Small intestine (tissue), 7 donors: Measurements from ENCODE around the gene TOM1L2. TPM values are rescaled to one million over a fixed set of nuclear protein-coding genes. Genes with fewer than 3 reads are reported as not detected.

Experiments
- DNase-seq, 2 donors: peaks; one replicate each; pipeline versions ENCODE4 v3.0.0 to v3.0.0-alpha.2; 2013
- FAIRE-seq: peaks from 2 replicates; lab custom pipeline; 2012; peaks lifted over from hg19 to GRCh38; lab: Jason Lieb, UNC
- H3K27ac ChIP-seq, 3 donors: one replicate each; pipeline ENCODE4 v1.5.1; 2013; ENCODE audit warnings: low read length in 2 of 3, mild to moderate bottlenecking in 2 of 3, control low read depth in 1 of 3, inconsistent platforms in 1 of 3, low read depth in 1 of 3, moderate library complexity in 1 of 3
- H3K27me3 ChIP-seq, 3 donors: one replicate each; pipeline ENCODE4 v1.6.1; 2013; ENCODE audit warnings: low read length in 3 of 3, inconsistent platforms in 1 of 3; ENCODE audit not compliant: control insufficient read depth in 3 of 3, insufficient read depth in 3 of 3
- H3K36me3 ChIP-seq, 3 donors: one replicate each; pipeline ENCODE4 v1.6.1; 2013; ENCODE audit warnings: low read length in 3 of 3, inconsistent platforms in 1 of 3, low read depth in 1 of 3, mild to moderate bottlenecking in 1 of 3, moderate library complexity in 1 of 3; ENCODE audit not compliant: control insufficient read depth in 3 of 3, insufficient read depth in 2 of 3
- H3K4me1 ChIP-seq, 3 donors: one replicate each; pipeline ENCODE4 v1.6.1; 2013; ENCODE audit warnings: low read length in 2 of 3, inconsistent platforms in 1 of 3, low read depth in 1 of 3, mild to moderate bottlenecking in 1 of 3, moderate library complexity in 1 of 3; ENCODE audit not compliant: control insufficient read depth in 3 of 3, insufficient read depth in 2 of 3
- H3K4me3 ChIP-seq, 3 donors: one replicate each; pipeline ENCODE4 v1.5.1; 2013; ENCODE audit warnings: low read length in 3 of 3, control low read depth in 1 of 3, inconsistent platforms in 1 of 3, low read depth in 1 of 3, mild to moderate bottlenecking in 1 of 3, moderate library complexity in 1 of 3
- H3K9me3 ChIP-seq, 2 donors: one replicate each; pipeline ENCODE4 v1.6.1; 2013; ENCODE audit warnings: low read depth in 1 of 2, low read length in 1 of 2; ENCODE audit not compliant: control insufficient read depth in 2 of 2, insufficient read depth in 1 of 2
- WGBS, 3 donors: extraction: QIAGEN DNeasy Blood & Tissue Kit; methylation state at CpG; one replicate each; pipeline ENCODE4 v1.1.7; 2013; 5-methylcytosine and 5-hydroxymethylcytosine counted together
- polyA plus RNA-seq, 4 donors: library from polyadenylated mRNA; stranded (reverse) in 3 of 4; unstranded in 1 of 4; fragments of 200-250 nt in 3 of 4; fragments of 120-200 nt in 1 of 4; gene quantifications; one replicate each; pipeline versions ENCODE4 v1.2.1 to v1.2.3, GENCODE V29; 2013
- donor health status: healthy with polysubstance abuse.
- donor health status: control.
- donor health status: control.
- donor health status: Bipolar disorder and iron deficiency.
- donor health status: healthy.

Gene TOM1L2
- polyA plus RNA-seq, 4 donors: 14.3 to 26.6 (median 24.7) TPM

DNA sequence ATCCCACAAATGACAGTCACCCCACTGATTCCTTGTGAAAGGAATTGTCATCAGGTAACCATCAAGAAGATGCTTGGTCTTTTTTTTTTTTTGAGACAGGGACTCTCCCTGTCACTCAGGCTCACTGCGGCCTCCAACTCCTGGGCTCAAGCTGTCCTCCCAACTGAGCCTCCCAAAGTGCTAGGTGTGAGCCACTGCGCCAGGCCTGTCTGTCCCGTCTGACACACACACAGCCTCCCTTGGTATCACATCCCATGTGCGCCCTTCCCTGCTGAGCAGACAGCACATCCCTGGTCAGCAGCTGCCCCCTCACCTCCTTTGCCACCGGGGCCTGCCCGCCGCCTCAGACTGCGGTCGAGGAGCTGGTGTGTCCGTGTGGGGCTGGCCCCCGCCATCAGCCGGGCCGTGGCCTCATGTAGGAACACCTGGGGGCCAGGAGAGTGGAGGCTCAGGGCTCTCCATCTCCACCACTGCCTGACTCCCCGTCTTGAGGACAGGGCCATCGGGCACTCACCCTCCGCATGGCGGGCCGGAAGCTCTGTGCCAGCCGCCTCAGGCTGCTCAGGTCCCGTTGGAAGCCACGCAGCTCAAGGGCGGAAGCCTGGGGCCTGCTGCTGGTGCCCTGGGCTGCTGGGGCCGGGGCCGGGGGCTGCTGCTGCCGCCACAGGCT, 159.0 kb downstream of the TOM1L2 start:
- FAIRE-seq (no peak), DNase-seq (no peak)
- Histone ChIP-seq H3K27me3 (no peaks in the 10 kb centered on the region), H3K9me3 (no peaks in the 10 kb centered on the region), H3K4me1 (peaks cover 0 to 27% (median 0%) of the 10 kb centered on the region in 3 donors), H3K36me3 (peaks cover 22 to 87% (median 27%) of the 10 kb centered on the region in 3 donors), H3K27ac (no peak overlapping the region), H3K4me3 (no peak overlapping the region)
- WGBS, 3 donors: 94 to 96% (median 94%) methylated on average over 22 to 25 of the region's 25 CpGs

DNA sequence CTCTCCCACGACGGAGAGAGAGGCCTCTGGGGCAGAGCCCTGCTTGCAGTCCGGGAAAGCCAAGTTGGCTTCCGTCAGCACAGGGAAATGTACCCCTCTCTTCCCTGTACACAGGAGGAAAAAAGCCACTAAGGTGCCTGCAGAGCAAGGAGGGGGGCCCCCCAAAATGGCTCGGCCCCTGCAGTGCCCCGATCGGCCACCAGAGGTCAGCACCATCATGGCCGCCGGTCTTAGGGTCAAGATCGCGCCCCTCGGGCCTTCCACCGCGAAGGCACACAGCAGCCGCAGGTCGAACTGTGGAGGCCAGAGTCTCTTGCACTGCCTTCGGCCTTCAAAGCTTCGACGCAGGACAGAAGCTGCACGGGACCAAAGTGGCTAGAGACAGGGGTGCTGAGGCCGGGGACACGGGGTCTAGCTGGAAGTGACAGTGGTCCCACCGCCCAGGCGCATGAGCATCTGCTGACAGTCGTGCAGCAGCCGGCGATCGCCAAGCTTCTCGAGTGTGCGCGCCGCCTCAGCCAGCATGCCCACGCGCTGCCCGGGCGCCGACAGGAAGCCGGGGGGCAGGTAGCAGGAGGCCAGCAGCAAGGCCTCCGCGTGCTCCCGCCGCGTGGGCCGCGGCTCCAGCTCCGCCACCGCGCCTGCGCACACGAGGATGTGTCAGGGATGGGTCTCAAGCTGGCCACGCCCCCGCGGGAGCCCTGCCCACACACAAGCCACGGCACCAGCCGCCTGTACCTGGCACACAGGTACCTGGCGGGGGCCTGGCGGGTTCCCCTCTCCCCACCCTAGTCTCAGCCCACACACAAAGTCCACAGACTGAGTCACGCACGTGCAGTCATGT, 159.8 kb downstream of the TOM1L2 start:
- H3K27ac ChIP-seq: peak overlapping the region; percentile 22 to 57 (median 25)
- FAIRE-seq (no peak), DNase-seq (peak; percentile 35 to 79)
- H3K36me3 ChIP-seq: peaks cover 21 to 87% (median 26%) of the 10 kb centered on the region in 3 donors
- H3K4me1 ChIP-seq: peaks cover 0 to 22% (median 0%) of the 10 kb centered on the region in 3 donors
- no peak overlapping the region for H3K4me3 ChIP-seq
- 62 to 63% (median 63%) methylated on average over 53 to 59 of the region's 59 CpGs for WGBS, 3 donors
- H3K9me3 ChIP-seq: no peaks in the 10 kb centered on the region
- no peaks in the 10 kb centered on the region for H3K27me3 ChIP-seq

DNA sequence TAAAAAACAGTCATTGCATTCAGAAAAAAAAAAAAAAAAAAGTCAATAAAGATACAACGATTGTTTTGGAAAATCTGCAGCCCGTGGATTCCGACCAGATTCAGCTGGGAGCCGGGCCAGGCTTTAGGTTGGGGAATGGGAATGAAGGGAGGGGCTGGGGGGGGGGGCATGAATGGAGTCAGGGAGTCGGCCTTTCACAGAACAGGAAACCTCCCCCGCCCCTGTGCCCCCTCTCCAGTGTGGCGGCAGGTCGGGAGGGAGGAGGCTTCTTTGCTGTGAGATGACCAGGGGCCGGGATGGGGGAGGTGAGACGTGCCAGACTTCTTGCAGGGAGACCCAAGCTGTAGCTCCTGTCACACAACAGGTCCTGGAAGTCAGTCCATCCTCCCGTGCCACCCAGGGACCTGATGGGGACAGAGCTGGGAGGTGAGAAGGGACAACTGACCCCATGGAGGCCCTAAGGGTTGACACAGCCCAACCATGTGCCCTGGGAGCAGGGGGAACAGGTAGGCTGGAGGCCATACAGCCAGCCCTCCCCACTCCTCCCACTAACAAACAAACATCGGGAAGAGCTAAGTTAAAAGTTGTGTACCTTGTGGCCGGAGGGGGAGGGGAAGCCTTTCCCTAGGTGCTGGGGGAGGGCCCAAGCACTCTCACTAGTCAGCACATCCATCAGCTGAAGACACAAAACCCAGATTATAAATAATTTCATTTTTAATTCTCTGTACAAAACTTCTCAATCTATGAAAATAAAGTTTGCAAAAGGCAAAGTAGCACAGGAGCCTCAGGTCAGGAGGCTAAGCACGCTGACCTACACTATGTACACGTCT, 160.6 kb downstream of the TOM1L2 start:
- Histone ChIP-seq H3K27me3 (no peaks in the 10 kb centered on the region), H3K27ac (peak overlapping the region in 2 of 3 donors; percentile 19 to 57), H3K4me1 (peaks cover 0 to 22% (median 0%) of the 10 kb centered on the region in 3 donors), H3K4me3 (no peak overlapping the region), H3K9me3 (no peaks in the 10 kb centered on the region), H3K36me3 (peaks cover 18 to 85% (median 23%) of the 10 kb centered on the region in 3 donors)
- WGBS, 3 donors: 56 to 68% (median 61%) methylated on average over 14 to 15 of the region's 15 CpGs
- FAIRE-seq: no peak
- DNase-seq: no peak

DNA sequence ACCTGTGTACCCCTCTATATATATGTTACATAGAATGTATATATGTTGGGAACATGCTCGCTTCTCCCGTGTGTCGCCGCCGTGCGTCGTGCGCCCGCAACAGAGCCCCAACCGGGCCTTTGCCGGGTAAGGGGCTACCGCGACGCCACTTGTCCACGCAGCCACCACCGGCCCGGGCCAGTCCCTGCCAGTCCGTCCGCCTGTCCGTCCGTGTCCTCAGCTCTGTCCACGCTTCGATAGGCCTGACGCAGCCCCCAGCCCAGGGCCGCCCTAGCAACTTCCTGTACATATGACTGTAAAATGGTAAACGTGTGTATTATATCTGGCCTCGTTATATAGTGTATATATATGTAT, 161.3 kb downstream of the TOM1L2 start:
- FAIRE-seq: no peak
- Histone ChIP-seq H3K36me3 (peaks cover 18 to 83% (median 19%) of the 10 kb centered on the region in 3 donors), H3K4me3 (no peak overlapping the region), H3K9me3 (no peaks in the 10 kb centered on the region), H3K27me3 (no peaks in the 10 kb centered on the region), H3K27ac (no peak overlapping the region), H3K4me1 (peaks cover 0 to 22% (median 0%) of the 10 kb centered on the region in 3 donors)
- WGBS, 3 donors: 86 to 92% (median 92%) methylated on average over 27 of the region's 27 CpGs
- DNase-seq: no peak

DNA sequence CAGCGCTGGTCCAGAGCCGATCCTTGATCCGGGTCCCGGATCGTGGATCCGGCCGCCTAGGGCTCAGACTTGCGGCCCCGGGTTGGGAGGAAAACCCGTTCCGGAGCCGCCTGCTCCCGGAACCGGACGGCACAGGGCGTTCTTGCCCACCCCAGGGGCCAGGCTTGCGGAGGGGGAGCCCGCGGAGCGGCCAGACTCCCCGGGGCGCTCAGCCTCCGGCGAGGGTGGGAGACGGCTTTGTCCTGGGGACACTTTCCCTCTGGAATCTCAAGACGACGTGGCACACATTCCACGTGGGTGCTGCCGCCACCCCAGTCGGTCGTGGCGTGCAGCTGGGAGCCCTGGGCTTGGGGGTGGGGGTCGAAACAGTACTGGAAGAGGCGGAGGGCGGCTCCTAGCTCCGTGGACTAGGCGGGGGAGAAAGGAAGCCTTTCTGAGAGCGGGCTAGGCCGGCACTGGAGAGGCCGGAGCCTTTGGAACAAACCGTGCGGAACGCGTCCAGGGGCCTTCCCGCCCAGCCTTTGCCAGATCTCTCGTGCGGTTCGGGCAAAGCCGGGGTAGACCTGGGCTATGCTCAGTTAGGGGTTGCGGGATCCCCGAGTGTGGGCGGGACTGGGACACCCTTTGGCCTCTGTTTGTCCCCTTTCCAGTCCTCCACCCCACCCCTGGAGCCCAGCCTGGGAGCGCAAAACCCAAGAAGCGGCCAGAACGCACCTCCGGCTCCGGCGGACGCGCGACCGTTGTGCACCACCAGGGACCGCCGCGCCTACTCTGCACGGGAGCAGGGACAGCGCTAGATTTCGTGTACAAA, 161.9 kb downstream of the TOM1L2 start:
- DNase-seq (peak in 1 of 2 donors; percentile 73), FAIRE-seq (no peak)
- peak overlapping the region in 1 of 3 donors; percentile 33 for H3K27ac ChIP-seq
- H3K4me1 ChIP-seq: peaks cover 0 to 22% (median 0%) of the 10 kb centered on the region in 3 donors
- no peaks in the 10 kb centered on the region for H3K9me3 ChIP-seq
- 68 to 80% (median 76%) methylated on average over 62 to 68 of the region's 68 CpGs for WGBS, 3 donors
- H3K27me3 ChIP-seq: no peaks in the 10 kb centered on the region
- peaks cover 14 to 83% (median 17%) of the 10 kb centered on the region in 3 donors for H3K36me3 ChIP-seq
- peak overlapping the region in 1 of 3 donors; percentile 28 for H3K4me3 ChIP-seq

DNA sequence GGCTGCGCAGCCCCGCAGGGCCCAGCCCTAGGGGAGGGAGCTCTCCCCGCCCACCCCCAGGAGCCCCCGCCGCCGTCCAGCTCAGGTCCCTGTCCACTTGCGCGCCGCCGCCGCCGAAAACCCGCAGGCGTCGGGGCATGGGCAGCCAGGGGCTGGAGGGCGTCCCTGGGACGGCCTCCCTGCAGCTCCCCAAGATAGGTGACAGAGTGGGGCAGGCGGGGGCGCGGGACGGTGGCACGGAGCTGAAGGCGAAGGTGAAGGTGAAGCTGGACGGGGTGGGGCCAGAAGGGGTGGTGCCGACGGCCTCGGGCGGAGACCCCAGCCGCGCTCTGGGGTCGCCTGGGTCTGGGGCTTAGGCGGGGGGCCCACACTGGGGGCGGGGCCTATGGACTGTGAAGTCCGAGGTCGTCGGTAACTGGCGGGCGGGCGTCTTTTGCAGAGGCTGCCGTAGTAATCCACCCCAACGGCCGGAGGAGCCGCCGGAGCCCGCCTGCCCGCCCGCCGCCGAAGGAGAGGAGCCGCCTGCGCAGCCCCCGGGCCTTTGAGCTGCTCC, 162.6 kb downstream of the TOM1L2 start:
- FAIRE-seq: no peak
- H3K36me3 ChIP-seq: peaks cover 14 to 81% (median 14%) of the 10 kb centered on the region in 3 donors

DNA sequence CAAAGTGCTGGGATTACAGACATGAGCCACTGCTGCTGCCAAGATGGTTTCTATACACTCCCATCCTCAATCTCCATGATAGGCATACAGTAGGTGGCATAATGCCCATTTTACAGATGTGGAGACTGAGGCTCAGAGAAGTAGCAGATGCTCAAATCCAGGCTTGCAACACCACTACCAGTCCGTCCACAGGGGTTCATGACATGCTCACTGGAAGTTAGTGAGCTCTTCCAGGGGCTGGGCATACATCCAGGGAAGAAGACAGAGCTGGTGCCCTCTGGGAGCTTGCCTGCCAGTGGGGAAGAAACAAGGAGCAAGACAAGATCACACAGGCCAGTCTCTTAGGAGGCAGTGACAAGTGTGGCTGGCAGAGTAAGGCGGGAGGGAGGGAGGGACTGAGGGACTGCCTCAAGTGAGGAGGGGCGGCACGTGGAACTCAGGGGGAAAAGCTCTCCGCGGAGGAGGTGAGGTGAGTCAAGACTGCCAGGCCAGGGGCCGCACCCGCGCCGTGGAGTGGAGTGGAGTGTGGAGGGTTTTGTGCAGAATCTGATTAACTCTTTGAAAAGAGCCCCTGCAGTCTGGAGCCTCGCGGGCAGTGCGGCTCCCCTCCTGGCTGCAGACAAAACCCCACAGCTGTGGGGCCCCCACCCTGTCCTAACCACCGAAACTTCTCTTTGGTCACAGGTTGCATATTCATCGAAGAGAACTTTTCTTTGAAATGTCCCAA, 163.3 kb downstream of the TOM1L2 start:
- H3K4me3 ChIP-seq: no peak overlapping the region
- H3K4me1 ChIP-seq: peaks cover 0 to 22% (median 0%) of the 10 kb centered on the region in 3 donors
- no peak overlapping the region for H3K27ac ChIP-seq
- no peaks in the 10 kb centered on the region for H3K27me3 ChIP-seq
- H3K9me3 ChIP-seq: no peaks in the 10 kb centered on the region
- 67 to 84% (median 69%) methylated on average over 15 of the region's 15 CpGs for WGBS, 3 donors
- DNase-seq (no peak), FAIRE-seq (no peak)
- peaks cover 6 to 81% (median 9%) of the 10 kb centered on the region in 3 donors for H3K36me3 ChIP-seq

More for the DNA sequence above, 162.6 kb downstream of the TOM1L2 start:
- 62 to 78% (median 68%) methylated on average over 36 to 52 of the region's 52 CpGs for WGBS, 3 donors
- H3K4me3 ChIP-seq: peak overlapping the region in 1 of 3 donors; percentile 28
- H3K27me3 ChIP-seq: no peaks in the 10 kb centered on the region
- no peak for DNase-seq
- H3K4me1 ChIP-seq: peaks cover 0 to 22% (median 0%) of the 10 kb centered on the region in 3 donors
- no peak overlapping the region for H3K27ac ChIP-seq
- no peaks in the 10 kb centered on the region for H3K9me3 ChIP-seq
